Measurements from ENCODE around the gene B3GALT5. TPM values are rescaled to one million over a fixed set of nuclear protein-coding genes. Genes with fewer than 3 reads are reported as not detected.

Gene B3GALT5
- total and polyA plus RNA-seq, 2 donors (not counting 1 experiment from before 2014, with no cell fraction given) = not detected

GRCh38 chr21:39654951-39655350, 42.2 kb downstream of the B3GALT5 start:
- Histone ChIP-seq H3K27ac (ENCODE audit: low read length in 2 of 2) (no peak overlapping the region), H4K20me1 (ENCODE audit: control insufficient read depth, insufficient read depth, low read length, poor library complexity, severe bottlenecking) (no peaks in the 10 kb centered on the region), H3K36me3 (replicated peaks in 1 of 2; ENCODE audit: control extremely low read depth in 1 of 2, control insufficient read depth in 1 of 2, extremely low read depth in 1 of 2, insufficient read depth in 2 of 2, low read length in 1 of 2) (no peaks in the 10 kb centered on the region), H3K4me3 (ENCODE audit: control extremely low read depth in 1 of 5, extremely low read depth in 1 of 5, insufficient read depth in 1 of 5, low read depth in 2 of 5, low read length in 4 of 5) (no peak overlapping the region), H3K79me2 (ENCODE audit: control insufficient read depth, insufficient read depth, low read length) (no peaks in the 10 kb centered on the region), H3K9ac (ENCODE audit: low read length) (no peak overlapping the region), H3K4me1 (ENCODE audit: control insufficient read depth in 2 of 2, insufficient read depth in 2 of 2, low read length in 2 of 2) (no peaks in the 10 kb centered on the region), H3K4me2 (replicated peaks; ENCODE audit: low read depth, low read length, poor library complexity, severe bottlenecking) (no peak overlapping the region), H3K27me3 (replicated peaks in 1 of 4; ENCODE audit: control extremely low read depth in 1 of 4, control insufficient read depth in 3 of 4, insufficient read depth in 4 of 4, low read length in 3 of 4) (no peaks in the 10 kb centered on the region), H3K9me3 (ENCODE audit: control extremely low read depth in 1 of 3, control insufficient read depth in 2 of 3, insufficient read depth in 1 of 3, low read length in 2 of 3) (peaks cover 0 to 41% (median 7%) of the 10 kb centered on the region in 3 donors), H2AFZ (ENCODE audit: insufficient read depth, low read depth, low read length, poor library complexity, severe bottlenecking) (no peak overlapping the region)
- no peak overlapping the region for H3K4me3 Mint-ChIP-seq
- H3K27ac Mint-ChIP-seq = no peak overlapping the region
- no peak for DNase-seq
- peaks cover 9% of the 10 kb centered on the region for H3K9me3 Mint-ChIP-seq (ENCODE audit: insufficient read depth)
- intact Hi-C loops (cut with micrococcal nuclease) = no loop called here
- no peaks in the 10 kb centered on the region for H3K4me1 Mint-ChIP-seq
- no peak for ATAC-seq (ENCODE audit: low read depth)
- no peaks in the 10 kb centered on the region for H3K27me3 Mint-ChIP-seq
- WGBS (ENCODE audit: insufficient coverage) = 86% methylated on average over 3 of the region's 3 CpGs
- POLR2A ChIA-PET = no interaction called here
- CTCF ChIA-PET = no interaction called here
- no peak for TF ChIP-seq EZH2 (IDR thresholded peaks at IDR 0.05; ENCODE audit: borderline replicate concordance, insufficient read depth, low read depth, low read length, poor library complexity, severe bottlenecking)
- no peak for TF ChIP-seq CTCF (IDR thresholded peaks at IDR 0.05)

GRCh38 chr21:39655589-39655988, 42.8 kb downstream of the B3GALT5 start:
- Histone ChIP-seq H3K4me1 (ENCODE audit: control insufficient read depth in 2 of 2, insufficient read depth in 2 of 2, low read length in 2 of 2) (no peaks in the 10 kb centered on the region), H3K9me3 (ENCODE audit: control extremely low read depth in 1 of 3, control insufficient read depth in 2 of 3, insufficient read depth in 1 of 3, low read length in 2 of 3) (peaks cover 0 to 35% (median 7%) of the 10 kb centered on the region in 3 donors), H3K79me2 (ENCODE audit: control insufficient read depth, insufficient read depth, low read length) (no peaks in the 10 kb centered on the region), H3K27me3 (replicated peaks in 1 of 4; ENCODE audit: control extremely low read depth in 1 of 4, control insufficient read depth in 3 of 4, insufficient read depth in 4 of 4, low read length in 3 of 4) (no peaks in the 10 kb centered on the region), H3K36me3 (replicated peaks in 1 of 2; ENCODE audit: control extremely low read depth in 1 of 2, control insufficient read depth in 1 of 2, extremely low read depth in 1 of 2, insufficient read depth in 2 of 2, low read length in 1 of 2) (no peaks in the 10 kb centered on the region), H3K4me2 (replicated peaks; ENCODE audit: low read depth, low read length, poor library complexity, severe bottlenecking) (no peak overlapping the region), H4K20me1 (ENCODE audit: control insufficient read depth, insufficient read depth, low read length, poor library complexity, severe bottlenecking) (no peaks in the 10 kb centered on the region), H3K27ac (ENCODE audit: low read length in 2 of 2) (no peak overlapping the region), H3K9ac (ENCODE audit: low read length) (no peak overlapping the region), H3K4me3 (ENCODE audit: control extremely low read depth in 1 of 5, extremely low read depth in 1 of 5, insufficient read depth in 1 of 5, low read depth in 2 of 5, low read length in 4 of 5) (no peak overlapping the region), H2AFZ (ENCODE audit: insufficient read depth, low read depth, low read length, poor library complexity, severe bottlenecking) (no peak overlapping the region)
- Mint-ChIP-seq H3K27ac (no peak overlapping the region), H3K27me3 (no peaks in the 10 kb centered on the region), H3K9me3 (ENCODE audit: insufficient read depth) (peaks cover 9% of the 10 kb centered on the region), H3K4me1 (no peaks in the 10 kb centered on the region), H3K4me3 (no peak overlapping the region)
- ATAC-seq (ENCODE audit: low read depth) = no peak
- intact Hi-C loops (cut with micrococcal nuclease) = no loop called here
- WGBS (ENCODE audit: insufficient coverage) = 89% methylated on average over 7 of the region's 11 CpGs
- no peak for DNase-seq
- CTCF ChIA-PET = no interaction called here
- POLR2A ChIA-PET = no interaction called here
- no peak for TF ChIP-seq CTCF (IDR thresholded peaks at IDR 0.05)
- TF ChIP-seq EZH2 (IDR thresholded peaks at IDR 0.05; ENCODE audit: borderline replicate concordance, insufficient read depth, low read depth, low read length, poor library complexity, severe bottlenecking) = no peak

All from B cell (primary cell).